ENCODE data around the gene AREL1. TPM values are rescaled to one million over a fixed set of nuclear protein-coding genes. Genes with fewer than 3 reads are reported as not detected.

The AREL1 gene
- total RNA-seq, 1 experiment from 2014 or later = 34.2 TPM

- no CpG with 5 or more reads among the region's 5 CpGs for WGBS (ENCODE audit: extremely low coverage, insufficient read length, low lambda C conversion rate)
- no peak overlapping the region for H3K56ac ChIP-seq (ENCODE audit: insufficient read length, low read depth, low read length)
These were observed 84.5 kb downstream of the AREL1 start for GRCh38 chr14:74628418-74628817.

More at GRCh38 chr14:74628418-74628817, 84.5 kb downstream of the AREL1 start:
- Histone ChIP-seq H3K79me1 (ENCODE audit: insufficient read depth, low read depth, low read length, poor library complexity, severe bottlenecking) (no peaks in the 10 kb centered on the region), H3K4me2 (ENCODE audit: insufficient read depth, insufficient read length, low read length) (no peak overlapping the region), H2BK5ac (ENCODE audit: insufficient read length, low read length) (no peak overlapping the region), H2BK20ac (ENCODE audit: low read depth, low read length, poor library complexity, severe bottlenecking) (no peak overlapping the region), H3K18ac (ENCODE audit: insufficient read length, low read depth, low read length) (no peak overlapping the region), H3T11ph (ENCODE audit: low read length) (no peak overlapping the region), H2AK5ac (ENCODE audit: insufficient read length, low read length) (no peak overlapping the region), H2BK120ac (ENCODE audit: low read depth, low read length, poor library complexity, severe bottlenecking) (no peak overlapping the region), H2AFZ (ENCODE audit: low read length) (no peak overlapping the region), H2BK15ac (ENCODE audit: low read depth, low read length) (no peak overlapping the region), H3K4me1 (ENCODE audit: insufficient read depth, low read length) (no peaks in the 10 kb centered on the region), H3K4ac (ENCODE audit: low read depth, low read length) (no peak overlapping the region), H4K5ac (ENCODE audit: insufficient read length, low read depth, low read length) (no peak overlapping the region), H3K14ac (ENCODE audit: insufficient read depth, low read length) (no peak overlapping the region), H2BK12ac (ENCODE audit: insufficient read length, low read depth, low read length) (no peak overlapping the region), H3K27ac (ENCODE audit: insufficient read length, low read depth, low read length) (no peak overlapping the region), H3K79me2 (ENCODE audit: insufficient read depth, low read length) (no peaks in the 10 kb centered on the region), H3K23me2 (ENCODE audit: insufficient read length, low read depth, low read length, poor library complexity, severe bottlenecking) (no peaks in the 10 kb centered on the region), H4K20me1 (ENCODE audit: control insufficient read depth, insufficient read depth, insufficient read length) (no peaks in the 10 kb centered on the region), H3K9ac (ENCODE audit: extremely low read depth, insufficient read length, low read length) (no peak overlapping the region), H3K9me3 (ENCODE audit: control insufficient read depth, low read depth, low read length) (no peaks in the 10 kb centered on the region), H3K23ac (ENCODE audit: insufficient read length, low read depth, low read length) (no peak overlapping the region), H4K8ac (replicated peaks; ENCODE audit: insufficient read length, low read depth, low read length) (no peak overlapping the region), H3K27me3 (ENCODE audit: insufficient read depth, low read length) (no peaks in the 10 kb centered on the region), H4K91ac (ENCODE audit: insufficient read length, low read depth, low read length) (peak overlapping the region; percentile 5)
- no peaks in the 10 kb centered on the region for H3K9me3 Mint-ChIP-seq
- no peak overlapping the region for H3K4me3 Mint-ChIP-seq
- no peaks in the 10 kb centered on the region for H3K36me3 Mint-ChIP-seq (ENCODE audit: insufficient read depth in 1 of 3, low read depth in 3 of 3)
- H3K27ac Mint-ChIP-seq = no peak overlapping the region
- TF ChIP-seq CTCF (conservative IDR thresholded peaks at IDR 0.05) = no peak
- peaks cover 2% of the 10 kb centered on the region; the same call in 1 of the 2 replicates for H3K27me3 Mint-ChIP-seq (ENCODE audit: low read depth)
- peaks cover 25 to 29% of the 10 kb centered on the region in 2 experiments for H3K4me1 Mint-ChIP-seq
- no peak for DNase-seq
